ENCODE measurements around the gene VAMP2.

Gene VAMP2

DNA sequence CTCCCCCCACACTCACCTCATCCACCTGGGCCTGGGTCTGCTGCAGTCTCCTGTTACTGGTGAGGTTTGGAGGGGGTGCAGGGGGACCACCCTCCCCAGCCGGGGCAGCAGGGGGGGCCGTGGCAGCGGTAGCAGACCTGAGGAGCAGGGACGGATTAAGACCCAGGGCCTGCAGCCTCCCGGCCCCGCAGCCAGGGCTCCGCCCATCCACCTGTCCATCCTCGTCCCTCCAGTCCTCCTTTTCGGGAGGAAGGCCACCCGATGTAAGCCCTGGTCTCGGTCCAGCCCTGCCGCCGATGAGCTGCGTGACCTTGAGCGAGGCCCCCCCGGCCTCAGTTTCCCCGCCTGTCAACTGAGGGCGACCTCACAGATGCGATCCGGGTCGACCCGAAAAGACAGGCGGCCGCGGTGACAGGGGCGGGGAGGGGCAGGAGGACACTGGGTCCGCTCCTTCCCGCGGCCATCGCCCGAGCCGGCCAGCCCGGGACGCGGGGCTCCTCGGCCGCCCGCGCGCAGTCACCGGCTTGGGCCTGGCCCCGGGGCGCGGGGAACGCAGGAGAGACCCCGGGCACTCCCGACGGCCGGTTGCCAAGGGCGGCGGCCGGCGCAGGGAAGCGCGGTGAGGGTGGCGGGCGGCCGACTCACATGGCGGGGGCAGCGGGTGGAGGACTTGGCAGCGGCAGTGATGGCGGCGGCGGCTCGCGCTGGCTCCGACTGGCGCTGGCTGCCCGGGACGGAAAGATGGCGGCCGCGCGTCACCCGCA is at the start of gene VAMP2:
Gene VAMP2, minus strand, starts transcription at position 716 of the 764 bp plus-strand sequence. Its CDS starts 69 bp downstream, at position 647.
- peak; percentile 71 for DNase-seq

GRCh38 chr17:8210761-8211458 is 48.2 kb upstream of the VAMP2 start:
- peak; percentile 57 for DNase-seq

GRCh38 chr17:8209907-8210760 is 47.4 kb upstream of the VAMP2 start, which contains the start of gene AURKB:
TSS of gene AURKB (minus strand) at chr17:8210575. CDS start at chr17:8210224, 351 bp downstream.
- peak; percentile 96 for DNase-seq

- DNase-seq, result no peak
Measured at GRCh38 chr17:8206536-8206935, 43.8 kb upstream of the VAMP2 start.

DNA sequence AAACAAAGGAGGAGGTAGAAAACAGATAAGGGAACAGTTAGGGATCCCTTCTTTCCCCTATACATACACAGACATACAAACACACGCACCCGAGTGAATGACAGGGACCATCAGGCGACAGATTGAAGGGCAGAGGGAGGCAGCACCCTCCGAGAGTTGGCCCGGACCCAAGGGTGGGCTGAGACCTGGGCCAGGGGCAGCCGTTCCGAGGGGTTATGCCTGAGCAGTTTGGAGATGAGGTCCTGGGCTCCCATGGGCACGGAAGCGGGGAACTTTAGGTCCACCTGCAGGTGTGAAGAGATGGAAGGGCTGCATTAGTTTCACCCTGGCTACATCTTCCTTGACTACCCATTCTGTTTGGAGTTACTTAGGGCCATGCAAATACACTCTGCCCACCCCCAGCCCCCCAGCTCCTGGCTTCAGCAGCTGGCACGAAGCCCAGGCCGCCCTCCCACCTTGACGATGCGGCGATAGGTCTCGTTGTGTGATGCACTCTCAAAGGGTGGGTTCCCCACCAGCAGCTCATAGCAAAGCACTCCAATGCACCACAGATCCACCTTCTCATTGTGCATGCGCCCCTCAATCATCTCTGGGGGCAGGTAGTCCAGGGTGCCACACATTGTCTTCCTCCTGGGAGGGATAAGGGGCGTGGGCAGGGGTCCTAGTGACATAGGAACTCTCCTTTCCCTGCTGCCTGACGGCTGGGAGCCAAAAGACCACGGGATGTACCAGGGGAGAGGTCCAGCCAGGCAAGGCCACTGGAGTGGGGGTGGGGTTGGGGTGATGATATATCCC is 42.2 kb upstream of the VAMP2 start:
- no peak for DNase-seq

DNA sequence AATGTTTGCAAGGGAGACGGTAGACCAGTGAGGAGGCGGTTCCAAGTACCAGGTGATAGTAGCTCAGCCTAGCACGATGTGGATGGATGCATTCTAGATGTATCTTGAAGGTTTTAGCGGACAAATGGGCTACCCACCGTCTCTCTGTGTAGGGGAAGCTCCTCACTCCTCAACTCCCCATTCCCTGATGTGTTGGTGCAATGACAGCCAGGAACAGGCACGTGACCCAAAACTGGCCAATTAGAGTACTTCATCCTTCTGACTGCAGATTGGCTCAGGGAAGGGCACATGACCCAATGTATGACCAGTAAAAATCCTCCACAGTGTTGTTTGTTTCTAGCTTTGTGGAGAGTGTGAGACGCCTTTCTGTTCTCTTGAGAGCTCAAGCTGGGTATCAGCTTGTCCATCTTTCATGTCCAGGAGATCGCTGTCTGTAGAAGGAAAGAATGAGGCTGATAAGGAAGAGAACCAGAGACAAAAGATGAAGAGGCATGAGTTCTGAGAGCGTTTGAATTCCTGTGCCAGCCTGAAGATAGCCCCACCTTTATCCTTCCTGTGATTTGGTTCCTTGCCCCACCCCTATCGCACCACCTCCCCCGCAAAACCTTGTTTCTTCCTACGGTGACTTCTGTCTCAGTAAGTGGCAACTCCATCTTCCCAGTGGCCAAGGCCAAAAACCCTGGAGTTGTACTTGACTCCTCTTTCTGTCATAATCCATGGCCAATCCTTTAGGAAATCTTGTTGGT is 29.5 kb upstream of the VAMP2 start:
- DNase-seq, result peak; percentile 91

DNA sequence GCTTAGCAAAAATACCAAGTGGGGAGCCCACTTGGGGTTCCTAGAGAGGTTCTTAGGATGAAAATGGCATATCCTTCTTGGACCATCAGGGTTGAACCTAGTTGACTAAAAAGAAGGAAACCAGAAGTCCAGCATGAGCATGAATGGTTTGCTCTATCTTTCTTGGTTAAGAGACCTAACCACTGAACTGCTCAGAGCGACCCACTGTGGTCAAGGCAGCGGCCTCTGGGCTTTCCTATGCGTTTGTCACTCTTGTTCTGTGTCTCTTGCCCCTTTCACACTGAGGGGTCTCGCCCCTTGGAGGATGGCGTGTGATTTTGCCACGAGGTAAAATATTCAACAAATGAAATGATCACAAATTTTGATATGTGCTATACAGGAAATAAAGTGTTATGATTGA is 27.8 kb upstream of the VAMP2 start:
- no peak for DNase-seq

- DNase-seq, result peak; percentile 95
Measured at GRCh38 chr17:8189711-8190477, 27.1 kb upstream of the VAMP2 start, which contains the start of gene BORCS6. TSS of gene BORCS6 (minus strand) at chr17:8190180. CDS start at chr17:8190140, 40 bp downstream.

GRCh38 chr17:8189041-8189710 is 26.4 kb upstream of the VAMP2 start:
- peak; percentile 29 for DNase-seq

DNA sequence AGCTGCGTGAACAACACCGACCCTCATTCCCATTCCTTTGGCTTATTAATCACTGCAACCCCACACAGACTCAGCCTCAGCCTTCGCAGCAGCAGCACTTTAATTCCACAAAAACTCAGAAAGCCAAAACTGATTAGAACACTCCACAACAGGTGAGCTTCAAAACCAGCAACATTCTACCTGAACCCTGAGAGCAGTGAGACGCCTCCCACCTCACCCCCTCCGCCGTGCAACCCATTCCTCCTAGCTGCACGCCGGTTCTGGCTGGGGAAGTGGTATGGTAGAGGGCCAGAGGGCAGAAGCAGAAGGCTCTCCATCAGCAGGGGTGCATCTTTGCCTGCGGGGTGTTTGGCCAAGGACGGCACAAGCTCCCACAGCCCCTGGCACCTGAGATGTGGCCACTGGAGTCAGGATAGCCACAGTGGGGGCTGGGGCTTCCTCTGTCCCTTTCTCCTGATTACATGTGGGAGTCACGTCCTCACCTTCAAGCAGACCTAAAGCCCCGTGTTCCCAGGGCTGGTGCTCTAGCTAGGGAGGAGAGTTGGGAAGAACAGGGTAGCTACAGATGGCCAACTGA is 25.6 kb upstream of the VAMP2 start:
- DNase-seq, result peak; percentile 30

DNA sequence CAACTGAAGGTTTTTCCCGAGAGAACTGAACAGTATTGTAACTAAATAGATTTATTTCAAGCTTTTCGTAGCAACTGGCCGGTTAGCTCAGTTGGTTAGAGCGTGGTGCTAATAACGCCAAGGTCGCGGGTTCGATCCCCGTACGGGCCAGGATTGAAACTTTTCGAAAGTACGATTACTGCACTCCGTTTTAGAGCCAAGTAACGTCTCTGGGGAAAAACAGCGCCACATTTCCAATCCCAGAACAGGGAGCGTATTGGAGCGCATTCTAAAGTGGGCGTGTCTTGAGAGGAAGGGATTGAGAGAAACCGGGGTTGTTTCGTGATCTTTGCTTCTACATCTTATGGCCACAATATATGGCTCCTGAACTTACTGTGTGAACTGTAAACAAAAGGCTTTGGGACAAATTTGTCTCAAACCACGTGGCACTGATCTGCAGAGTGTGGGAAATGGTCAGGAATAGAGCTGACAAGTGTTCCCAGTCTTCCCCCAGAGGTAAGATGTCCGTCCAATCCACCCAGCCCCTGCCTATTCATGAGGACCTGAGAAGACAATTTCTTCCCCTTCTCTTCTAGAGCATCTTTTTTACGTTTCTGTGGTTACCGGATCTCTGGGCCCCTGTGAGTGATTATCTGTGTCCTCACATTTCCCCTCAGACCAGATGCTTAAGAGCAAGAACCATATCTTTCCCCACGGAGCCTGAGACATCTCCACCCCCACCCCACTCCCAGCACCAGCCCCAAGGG is 24.9 kb upstream of the VAMP2 start:
- DNase-seq, result peak; percentile 97

DNA sequence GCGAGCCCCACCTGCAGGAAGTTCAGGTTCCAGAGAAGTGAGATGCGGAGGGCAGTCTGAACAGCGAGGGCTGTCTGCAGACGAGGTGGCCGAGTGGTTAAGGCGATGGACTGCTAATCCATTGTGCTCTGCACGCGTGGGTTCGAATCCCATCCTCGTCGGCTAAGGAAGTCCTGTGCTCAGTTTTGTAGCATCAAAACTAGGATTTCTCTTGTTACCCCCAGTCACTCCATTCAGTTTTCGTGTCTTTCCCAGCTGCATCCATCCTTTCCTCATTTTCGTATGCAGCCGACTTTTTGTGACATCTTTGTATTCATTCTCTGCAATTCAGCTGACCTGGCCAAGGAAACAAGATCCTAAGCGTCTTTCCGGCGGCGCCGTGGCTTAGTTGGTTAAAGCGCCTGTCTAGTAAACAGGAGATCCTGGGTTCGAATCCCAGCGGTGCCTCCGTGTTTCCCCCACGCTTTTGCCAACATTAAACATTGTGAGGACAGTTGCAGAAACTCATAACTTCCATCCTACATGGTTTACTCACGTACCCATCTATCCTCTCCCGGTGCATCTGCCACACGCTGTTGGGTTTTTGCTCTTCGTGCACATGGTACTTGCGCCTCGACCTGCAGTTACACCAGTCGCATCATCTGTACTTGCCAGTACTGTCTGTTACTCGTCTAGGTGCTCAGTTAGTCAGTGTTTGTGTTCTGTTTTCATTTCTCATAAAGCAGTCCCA is 24.2 kb upstream of the VAMP2 start:
- DNase-seq, result peak; percentile 94

GRCh38 chr17:8186446-8186786 is 23.7 kb upstream of the VAMP2 start:
- no peak for DNase-seq

- peak; percentile 73 for DNase-seq
Measured at GRCh38 chr17:8185582-8186445, 23.1 kb upstream of the VAMP2 start.

GRCh38 chr17:8176998-8177731 is 14.4 kb upstream of the VAMP2 start:
- no peak for DNase-seq

DNA sequence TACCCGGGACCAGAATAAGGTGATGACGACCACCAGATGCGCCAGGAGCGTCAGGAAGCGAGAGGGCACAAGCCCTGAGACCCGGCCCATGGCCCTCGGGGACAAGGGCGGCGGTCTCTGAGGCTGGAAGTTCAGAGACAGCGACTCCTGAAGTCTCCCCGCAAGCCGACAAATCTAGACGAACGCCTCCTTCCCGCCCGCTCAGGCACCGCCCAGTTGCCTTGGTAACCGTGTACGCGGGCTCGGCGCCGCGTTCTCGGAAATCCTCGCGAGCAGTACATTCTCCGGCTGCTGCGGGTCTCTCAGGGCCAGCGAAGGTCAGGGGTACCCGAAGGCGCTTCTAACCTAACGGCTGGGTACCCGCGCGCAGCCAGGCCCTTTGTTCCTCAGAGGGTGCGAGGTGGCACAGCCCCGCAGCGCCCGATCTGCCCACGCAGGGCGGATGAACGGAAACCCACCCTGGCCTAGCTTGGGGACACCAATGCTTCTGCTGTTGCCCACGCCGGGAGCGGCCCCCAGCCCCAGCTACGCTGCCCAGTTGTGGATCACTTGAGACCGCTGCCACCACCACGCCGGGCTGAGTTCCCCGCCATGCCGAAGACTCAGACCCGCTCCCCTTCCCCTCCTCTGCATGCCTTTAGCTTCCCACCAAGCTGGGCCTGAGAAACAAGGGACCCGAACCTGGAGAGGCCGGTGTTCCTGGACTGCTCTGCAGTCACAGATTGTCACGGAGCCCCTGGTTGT is 13.6 kb upstream of the VAMP2 start, which contains the start of gene TMEM107:
Gene TMEM107, minus strand, starts transcription at position 184 of the 744 bp plus-strand sequence. Its CDS starts 94 bp downstream, at position 90.
- DNase-seq, result peak; percentile 91

All from NCI-H69 (cell line).